GM12865 (cell line): Measurements from ENCODE around the gene VAC14.

Experiments
- DNase-seq: peaks from one replicate; pipeline ENCODE4 v3.0.0; 2010; ENCODE audit warnings: low read depth
- H3K4me3 ChIP-seq: 2 replicates; pipeline ENCODE4 v1.5.1; 2011; ENCODE audit warnings: mild to moderate bottlenecking, low read depth, low read length, control low read depth
- TF ChIP-seq, protein P1 (sequence below): IDR thresholded peaks from 2 replicates; pipeline ENCODE4 v1.5.1; 2011; ENCODE audit warnings: low read length, control low read depth, low read depth, inconsistent platforms; ENCODE audit not compliant: insufficient read depth; ENCODE audit errors: missing control alignments

VAC14 gene

DNA sequence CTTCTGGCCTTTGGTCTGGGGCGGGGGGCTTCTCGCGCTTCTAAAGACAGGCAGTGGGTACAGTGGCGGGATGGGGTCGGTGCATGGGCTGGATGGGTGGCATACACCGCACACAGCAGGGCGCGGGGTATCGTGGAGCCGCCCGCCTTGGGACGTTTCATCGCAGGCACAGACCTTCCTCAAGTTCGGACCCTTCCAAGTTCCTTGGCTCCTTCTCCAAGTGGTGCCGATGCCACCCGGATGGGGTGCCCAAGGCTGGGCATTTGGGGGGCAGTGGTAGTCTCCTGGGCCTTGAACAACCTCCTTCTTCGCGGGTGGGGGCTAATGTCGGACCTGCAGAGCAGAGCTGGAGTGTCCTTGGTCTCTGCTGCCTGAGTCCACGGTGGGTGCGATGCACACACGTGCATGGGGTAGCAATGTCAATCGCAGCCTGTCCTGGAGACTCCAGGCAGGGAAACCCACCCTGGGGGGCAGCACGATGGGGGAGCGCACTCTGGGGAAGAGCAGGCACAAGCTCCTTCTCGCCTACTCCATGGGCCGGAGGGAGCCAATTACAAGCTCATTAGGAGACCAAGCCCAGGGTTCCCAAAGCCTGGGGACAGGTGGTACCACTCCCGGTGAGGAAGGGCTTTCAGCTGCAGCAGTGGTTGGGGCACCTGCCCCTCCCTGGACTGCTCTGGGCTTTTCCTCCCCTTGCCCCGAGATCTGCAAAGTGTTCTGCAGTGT is 114.4 kb downstream of the VAC14 start:
- TF ChIP-seq, protein P1, sequence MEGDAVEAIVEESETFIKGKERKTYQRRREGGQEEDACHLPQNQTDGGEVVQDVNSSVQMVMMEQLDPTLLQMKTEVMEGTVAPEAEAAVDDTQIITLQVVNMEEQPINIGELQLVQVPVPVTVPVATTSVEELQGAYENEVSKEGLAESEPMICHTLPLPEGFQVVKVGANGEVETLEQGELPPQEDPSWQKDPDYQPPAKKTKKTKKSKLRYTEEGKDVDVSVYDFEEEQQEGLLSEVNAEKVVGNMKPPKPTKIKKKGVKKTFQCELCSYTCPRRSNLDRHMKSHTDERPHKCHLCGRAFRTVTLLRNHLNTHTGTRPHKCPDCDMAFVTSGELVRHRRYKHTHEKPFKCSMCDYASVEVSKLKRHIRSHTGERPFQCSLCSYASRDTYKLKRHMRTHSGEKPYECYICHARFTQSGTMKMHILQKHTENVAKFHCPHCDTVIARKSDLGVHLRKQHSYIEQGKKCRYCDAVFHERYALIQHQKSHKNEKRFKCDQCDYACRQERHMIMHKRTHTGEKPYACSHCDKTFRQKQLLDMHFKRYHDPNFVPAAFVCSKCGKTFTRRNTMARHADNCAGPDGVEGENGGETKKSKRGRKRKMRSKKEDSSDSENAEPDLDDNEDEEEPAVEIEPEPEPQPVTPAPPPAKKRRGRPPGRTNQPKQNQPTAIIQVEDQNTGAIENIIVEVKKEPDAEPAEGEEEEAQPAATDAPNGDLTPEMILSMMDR, result no peak
- DNase-seq, result no peak
- H3K4me3 ChIP-seq, result no peak overlapping the region

DNA sequence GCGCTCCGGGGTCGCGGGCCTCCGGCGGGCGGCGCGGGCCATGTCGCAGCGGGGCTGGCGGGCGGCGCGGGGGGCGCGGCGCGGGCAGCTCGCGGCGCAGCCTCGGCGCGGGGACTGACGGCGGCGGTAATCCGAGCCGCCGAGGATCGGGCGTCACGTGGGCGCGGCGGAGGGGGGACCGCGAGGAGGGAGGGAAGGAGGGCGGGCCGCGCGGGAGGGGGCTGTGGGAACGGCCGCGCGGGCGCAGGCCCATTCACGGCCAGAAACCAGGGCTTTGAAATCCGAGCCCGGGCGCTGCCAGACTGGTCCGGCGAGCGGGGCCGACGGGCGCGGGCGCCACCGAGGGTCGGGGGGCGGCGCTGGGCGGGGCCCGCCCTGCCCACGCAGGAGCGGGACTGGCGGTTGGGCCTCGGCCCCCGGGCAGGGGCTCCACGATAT is 115.0 kb downstream of the VAC14 start, which contains the start of gene MTSS2:
Gene MTSS2, minus strand, starts transcription at position 116 of the 438 bp plus-strand sequence. CDS start 262 bp downstream, outside the sequence.
- DNase-seq, result no peak
- TF ChIP-seq, protein P1, result no peak
- no peak within 1 kb of the TSS for H3K4me3 ChIP-seq

DNA sequence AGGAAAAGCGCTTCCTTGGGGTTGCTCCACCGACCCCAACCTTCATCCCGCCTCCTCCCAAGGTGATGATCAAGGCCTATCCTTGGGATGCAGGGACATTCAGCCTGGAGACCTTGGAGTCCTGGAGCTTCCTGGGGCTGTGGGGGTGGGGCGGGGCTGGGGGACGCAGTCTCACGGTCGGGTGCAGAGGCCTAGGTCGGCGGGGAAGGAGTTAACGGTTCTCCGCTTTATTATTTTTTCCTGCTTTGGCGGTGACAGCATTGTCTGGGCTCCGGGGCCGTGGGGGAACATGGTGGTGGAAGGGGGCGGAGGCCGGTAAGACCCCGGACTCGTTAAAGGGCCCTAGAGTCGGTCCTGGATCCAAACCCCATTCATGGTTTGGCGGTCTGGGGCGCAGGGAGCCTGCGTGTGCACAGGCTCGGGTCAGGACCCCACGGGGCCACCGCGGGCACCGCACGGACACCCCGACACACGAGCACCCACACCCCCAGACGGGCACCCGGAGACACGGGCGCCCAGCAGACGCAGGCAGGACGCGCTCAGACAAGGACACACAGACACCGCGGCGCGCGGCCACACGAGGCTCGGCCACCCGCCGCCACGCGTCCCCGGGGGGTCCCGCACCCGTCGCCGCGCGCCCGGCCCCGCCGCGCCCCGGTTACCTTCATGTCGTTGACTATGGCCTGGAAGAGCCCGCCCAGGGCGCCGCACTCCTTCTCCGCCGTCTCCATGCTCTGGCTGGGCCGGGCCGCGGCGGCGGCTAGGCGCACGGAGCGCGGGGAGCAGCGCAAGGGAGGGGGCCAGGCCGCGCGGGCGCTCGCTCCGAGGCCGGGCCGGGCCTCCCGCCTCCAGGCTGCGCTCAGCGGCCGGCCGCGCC is 115.7 kb downstream of the VAC14 start:
- DNase-seq, result no peak
- TF ChIP-seq, protein P1, result no peak
- no peak overlapping the region for H3K4me3 ChIP-seq

DNA sequence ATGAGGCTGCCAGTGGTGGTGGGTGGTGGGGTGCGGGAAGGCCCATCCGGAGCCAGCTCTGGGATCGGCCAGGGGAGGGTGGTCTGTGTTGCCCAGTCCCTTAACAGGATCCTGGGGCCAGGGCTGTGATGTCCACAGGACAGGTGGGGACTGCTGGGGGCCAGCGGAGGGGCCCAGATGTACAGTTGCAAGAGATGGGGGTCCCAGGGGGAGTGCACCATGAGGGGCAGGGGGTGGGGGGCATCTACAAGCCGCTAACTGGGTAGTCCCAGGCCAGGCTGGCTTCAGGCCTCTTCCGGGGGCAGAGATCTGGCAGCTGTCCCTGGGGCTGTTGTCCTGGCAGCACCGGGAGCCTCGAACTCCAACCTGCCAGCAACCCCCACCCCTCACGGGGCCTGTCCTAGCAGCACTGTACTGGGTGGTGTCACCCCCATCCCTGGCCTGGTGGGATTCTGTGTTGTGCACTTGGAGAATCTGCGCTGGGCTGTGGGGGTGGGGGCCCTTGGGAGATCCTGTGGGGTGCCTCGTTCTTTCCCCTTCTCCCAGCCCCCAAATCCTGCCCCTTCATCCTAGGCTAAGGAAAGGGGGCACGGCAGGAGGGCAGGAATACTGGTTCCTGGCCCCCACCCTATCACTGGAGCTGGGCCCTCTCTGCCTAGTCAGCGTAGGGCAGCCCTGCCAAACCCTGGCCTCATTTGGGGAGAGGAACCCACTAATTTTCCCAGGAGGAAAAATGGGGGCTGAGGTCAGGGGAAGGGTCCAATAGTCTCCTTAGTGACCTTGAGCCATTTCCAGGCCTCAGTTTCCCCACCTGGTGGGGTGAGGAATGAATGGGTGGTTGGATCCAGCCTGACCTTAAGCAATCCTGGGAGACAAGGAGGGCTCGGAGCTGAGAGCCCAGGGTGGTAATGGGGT is 116.6 kb downstream of the VAC14 start:
- H3K4me3 ChIP-seq, result no peak overlapping the region
- TF ChIP-seq, protein P1, result no peak
- DNase-seq, result no peak

DNA sequence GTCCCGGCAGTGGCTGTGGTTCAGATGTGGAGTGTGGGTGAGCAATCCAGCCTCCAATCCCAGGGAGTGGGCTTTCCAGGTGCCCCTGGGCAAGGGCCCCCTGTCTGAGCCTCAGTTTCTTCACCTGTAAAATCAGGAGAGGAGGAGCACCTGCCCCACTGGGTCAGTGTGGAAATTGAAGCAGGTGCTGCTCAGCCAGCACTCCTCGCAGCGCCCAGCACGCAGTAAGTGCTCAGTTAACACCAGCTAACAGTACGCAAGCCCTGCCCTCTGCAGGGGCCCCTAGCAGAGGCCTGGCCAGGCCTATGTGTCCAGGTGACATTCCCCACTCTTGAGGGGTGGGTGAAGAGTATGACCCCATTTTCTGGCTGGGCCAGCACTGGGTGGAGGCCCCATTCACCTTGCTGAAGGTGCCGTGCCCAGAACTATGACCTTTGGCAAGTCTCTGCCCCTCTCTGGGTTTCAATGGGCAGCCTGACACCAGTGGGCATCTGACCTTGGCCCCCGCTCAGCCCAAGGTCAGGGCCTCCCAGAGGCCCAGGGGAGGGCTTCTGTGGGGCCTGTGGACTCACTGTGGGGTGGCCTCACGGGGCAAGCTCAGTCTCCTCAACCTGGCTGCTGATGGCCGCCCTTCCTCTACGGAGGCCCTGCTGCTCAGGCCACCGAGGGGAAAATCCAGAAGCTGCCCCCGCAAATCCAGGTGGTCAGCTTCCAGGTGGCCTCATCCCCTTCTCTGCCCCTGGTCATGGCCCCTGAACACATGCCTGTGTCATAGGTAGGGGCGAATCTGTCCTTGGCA is 117.6 kb downstream of the VAC14 start:
- no peak for DNase-seq
- TF ChIP-seq, protein P1, result no peak
- no peak overlapping the region for H3K4me3 ChIP-seq
